Ramos (cell line): ENCODE data around the gene FOXD3.
"Not testable (repeated sequence)": the region's sequence is repeated elsewhere in the genome, so short reads cannot be mapped to it uniquely, and the experiment has no call there.

ENCODE experiments used
- in situ Hi-C: fragments of 300-500 bp; cut with MboI; formaldehyde crosslinking; loops from one replicate; pipeline ENCODE4 v1.14.3; 2022; ENCODE audit warnings: low sequenced_read_pairs; ENCODE audit not compliant: unreplicated experiment

FOXD3 gene

GRCh38 chr1:63352736-63353135 lies 30.4 kb downstream of the FOXD3 start:
- in situ Hi-C loops, result no loop called here

DNA sequence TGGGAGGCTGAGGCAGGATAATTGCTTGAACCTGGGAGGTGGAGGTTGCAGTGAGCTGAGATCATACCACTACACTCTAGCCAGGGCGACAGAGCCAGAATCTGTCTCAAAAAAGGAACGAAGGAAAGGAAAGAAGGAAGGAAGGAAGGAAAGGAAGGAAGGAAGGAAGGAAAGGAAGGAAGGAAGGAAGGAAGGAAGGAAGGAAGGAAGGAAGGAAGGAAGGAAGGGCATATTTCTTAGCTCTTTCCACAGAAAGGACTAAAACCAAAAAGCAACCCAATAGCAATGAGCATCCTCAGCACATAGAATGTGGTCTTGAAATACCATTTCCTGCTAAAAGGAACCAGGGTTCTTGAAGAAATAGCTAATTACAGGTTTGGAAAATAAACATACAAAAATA lies 33.9 kb downstream of the FOXD3 start:
- in situ Hi-C loops, result not testable (repeated sequence)

DNA sequence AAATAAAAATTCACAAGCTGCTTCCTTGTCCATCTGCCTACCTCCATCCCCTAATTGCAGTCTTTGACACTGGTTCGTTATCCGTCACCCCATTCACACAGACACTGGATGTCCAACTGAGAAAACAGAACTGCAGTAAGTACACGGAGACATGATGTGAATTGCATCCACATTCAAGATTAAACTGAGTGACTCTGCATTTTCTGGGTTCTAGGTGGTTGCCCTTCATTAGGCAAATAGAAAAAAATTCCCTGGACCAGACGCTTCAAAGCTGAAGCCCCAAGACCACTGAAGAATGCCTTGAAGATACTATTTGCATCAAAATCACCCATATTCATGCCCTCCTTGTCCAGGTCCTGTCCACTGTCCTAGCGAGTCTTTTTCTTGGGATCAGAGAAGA lies 37.2 kb downstream of the FOXD3 start:
- in situ Hi-C loops, result no loop called here

GRCh38 chr1:63362073-63362472 lies 39.7 kb downstream of the FOXD3 start:
- in situ Hi-C loops, result no loop called here

DNA sequence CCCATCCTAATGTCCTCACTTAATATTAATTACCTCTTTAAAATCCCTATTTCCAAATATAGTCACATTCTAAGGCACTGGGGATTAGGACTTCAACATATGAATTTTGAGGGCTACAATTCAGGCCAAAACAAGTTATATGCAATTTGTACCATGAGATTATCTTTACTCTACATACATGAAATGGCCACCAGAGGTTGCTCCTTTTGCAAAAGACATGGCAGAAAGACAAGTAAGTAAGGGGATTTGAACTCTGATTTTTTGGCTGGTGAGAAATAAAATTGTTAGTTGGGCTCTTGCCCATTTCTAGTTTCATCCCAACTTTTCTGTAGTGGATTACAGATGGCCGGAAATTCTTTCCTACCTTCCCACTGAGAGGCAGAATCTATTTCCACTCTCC lies 40.2 kb downstream of the FOXD3 start:
- in situ Hi-C loops, result no loop called here

DNA sequence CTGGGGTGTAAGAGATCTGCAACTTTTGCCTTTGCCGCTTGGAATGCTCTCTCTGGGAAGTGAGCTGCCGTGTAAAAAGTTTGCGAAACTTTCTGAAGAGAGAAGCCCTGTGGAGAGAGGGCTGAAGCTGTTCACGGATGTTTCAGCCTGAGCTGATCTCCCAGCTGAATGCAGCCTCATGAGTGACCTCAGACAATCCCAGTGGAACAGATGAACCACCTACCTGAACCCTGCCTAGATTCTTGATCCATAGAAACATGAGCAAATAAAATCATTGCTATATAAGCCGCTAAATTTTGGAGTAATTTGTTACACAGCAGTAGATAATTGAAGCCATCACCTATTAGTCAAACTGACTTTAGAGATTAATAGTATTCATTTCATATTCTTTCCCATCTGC lies 40.6 kb downstream of the FOXD3 start:
- in situ Hi-C loops, result no loop called here

DNA sequence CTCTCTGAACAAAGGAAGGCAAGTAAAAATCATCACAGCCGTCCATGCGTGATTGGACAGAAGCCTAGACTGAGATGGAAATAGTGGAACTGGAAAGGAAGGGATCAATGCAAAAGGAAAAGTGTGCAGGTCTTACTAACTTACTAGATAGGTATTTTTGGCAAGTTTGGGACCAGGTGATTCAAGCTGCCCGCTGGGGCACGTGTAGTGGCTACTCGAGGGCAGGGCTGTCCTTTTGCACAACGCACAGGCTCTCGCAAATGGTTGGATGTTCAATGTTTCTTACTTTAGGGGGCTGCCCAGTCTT lies 44.5 kb downstream of the FOXD3 start:
- in situ Hi-C loops, result no loop called here

GRCh38 chr1:63367215-63368103 lies 45.1 kb downstream of the FOXD3 start, which contains the start of gene ALG6:
TSS of gene ALG6 (plus strand) at chr1:63367627. CDS start at chr1:63370978, 3,351 bp downstream.
- in situ Hi-C loops, result no loop called here

DNA sequence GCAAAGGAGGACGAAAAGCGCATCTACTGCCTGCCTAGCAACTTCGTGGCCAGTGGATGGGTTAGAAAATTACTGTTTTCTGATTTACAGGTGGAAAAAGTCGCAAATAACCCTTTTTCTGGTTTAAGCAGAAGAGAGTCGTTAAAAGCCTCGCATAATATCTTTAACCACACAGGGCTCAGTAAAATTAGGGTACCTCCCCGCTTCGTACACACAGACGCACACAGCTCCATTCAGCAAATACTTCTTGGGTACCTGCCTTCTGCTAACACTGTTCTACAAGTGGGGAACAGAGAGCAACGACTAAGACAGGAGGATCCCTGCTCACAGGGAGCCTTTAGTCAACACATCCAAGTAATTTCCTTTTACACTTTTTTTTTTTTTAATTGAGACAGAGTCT lies 45.8 kb downstream of the FOXD3 start:
- in situ Hi-C loops, result no loop called here
